OCI-LY1 (cell line): ENCODE results near the gene OR4F6.

Source experiments
- H2AFZ ChIP-seq: fragments of 200-600 bp; sonication (generic), shearing (Covaris generic); 2 replicates; pipeline ENCODE4 v1.6.0; 2014; ENCODE audit warnings: antibody characterized with exemption, mild to moderate bottlenecking, low read length
- H3F3A ChIP-seq: fragments of 200-600 bp; sonication (generic), shearing (Covaris generic); 2 replicates; pipeline ENCODE4 v1.6.0; 2014; ENCODE audit warnings: mild to moderate bottlenecking, antibody characterized with exemption, low read length, moderate library complexity; ENCODE audit not compliant: insufficient read depth
- H3K27ac ChIP-seq: fragments of 200-600 bp; sonication (generic); 2 replicates; pipeline ENCODE4 v1.5.1; 2014; ENCODE audit warnings: low read length, mixed run types, mild to moderate bottlenecking, low read depth; ENCODE audit not compliant: poor library complexity, severe bottlenecking
- H3K27me3 ChIP-seq: fragments of 200-600 bp; sonication (generic); 2 replicates; pipeline ENCODE4 v1.6.0; 2014; ENCODE audit warnings: antibody characterized with exemption, mild to moderate bottlenecking, low read length, moderate library complexity; ENCODE audit not compliant: insufficient read depth
- H3K36me3 ChIP-seq: fragments of 200-600 bp; sonication (generic); 2 replicates; pipeline ENCODE4 v1.6.1; 2014; ENCODE audit warnings: mild to moderate bottlenecking, antibody characterized with exemption, low read length, moderate library complexity, mixed read lengths; ENCODE audit not compliant: insufficient read depth
- H3K4me1 ChIP-seq: fragments of 200-600 bp; sonication (generic); 2 replicates; pipeline ENCODE4 v1.5.1; 2014; ENCODE audit warnings: mild to moderate bottlenecking, low read length, moderate library complexity; ENCODE audit not compliant: insufficient read depth, severe bottlenecking
- H3K4me2 ChIP-seq: fragments of 200-600 bp; sonication (generic), shearing (Covaris generic); 2 replicates; pipeline ENCODE4 v1.6.1; 2014; ENCODE audit warnings: low read length
- H3K4me3 ChIP-seq: fragments of 200-600 bp; sonication (generic); 2 replicates; pipeline ENCODE4 v1.5.1; 2014; ENCODE audit warnings: low read length, low read depth, mild to moderate bottlenecking, mixed read lengths; ENCODE audit not compliant: poor library complexity, severe bottlenecking
- H3K79me2 ChIP-seq: fragments of 200-600 bp; shearing (Covaris generic); 2 replicates; pipeline ENCODE4 v1.6.1; 2016; ENCODE audit warnings: mixed run types, low read length, mixed read lengths; ENCODE audit not compliant: insufficient read depth
- H3K9ac ChIP-seq: fragments of 200-600 bp; sonication (generic), shearing (Covaris generic); 2 replicates; pipeline ENCODE4 v1.6.1; 2014; ENCODE audit warnings: mild to moderate bottlenecking, low read length, mixed read lengths
- H3K9me2 ChIP-seq: fragments of 200-600 bp; sonication (generic), shearing (Covaris generic); 2 replicates; pipeline ENCODE4 v1.6.1; 2014; ENCODE audit warnings: low read depth, mild to moderate bottlenecking, low read length, mixed read lengths
- H3K9me3 ChIP-seq: fragments of 200-600 bp; shearing (Covaris generic); 2 replicates; pipeline ENCODE4 v1.6.1; 2014; ENCODE audit warnings: low read length, mixed read lengths
- H4K20me1 ChIP-seq: fragments of 200-600 bp; sonication (generic), shearing (Covaris generic); 2 replicates; pipeline ENCODE4 v1.6.0; 2016; ENCODE audit warnings: mild to moderate bottlenecking, low read length; ENCODE audit not compliant: insufficient read depth
- CTCF ChIP-seq: fragments of 200-600 bp; sonication (generic), shearing (Covaris generic); IDR thresholded peaks from 2 replicates; pipeline ENCODE4 v1.5.1; 2017; ENCODE audit warnings: mild to moderate bottlenecking, antibody characterized with exemption, low read length, moderate library complexity, mixed read lengths
- EZH2 ChIP-seq: fragments of 200-600 bp; sonication (generic), shearing (Covaris generic); IDR thresholded peaks from 2 replicates; pipeline ENCODE4 v1.8.0; 2017; ENCODE audit warnings: borderline replicate concordance, mixed run types, mild to moderate bottlenecking, antibody characterized with exemption, low read length, moderate library complexity, mixed read lengths

The OR4F6 gene

GRCh38 chr15:101813803-101814534 is 10.7 kb downstream of the OR4F6 start:
- no peak overlapping the region for H3K4me2 ChIP-seq

GRCh38 chr15:101820781-101821180 is 17.5 kb downstream of the OR4F6 start:
- H3K9me2 ChIP-seq: no peaks in the 10 kb centered on the region
- no peaks in the 10 kb centered on the region for H3F3A ChIP-seq
- no peak overlapping the region for H3K4me3 ChIP-seq
- H2AFZ ChIP-seq: no peak overlapping the region
- no peaks in the 10 kb centered on the region for H3K27me3 ChIP-seq
- H3K9me3 ChIP-seq: no peaks in the 10 kb centered on the region
- no peak overlapping the region for H3K27ac ChIP-seq
- no peaks in the 10 kb centered on the region for H3K4me1 ChIP-seq
- H3K4me2 ChIP-seq: no peak overlapping the region
- no peaks in the 10 kb centered on the region for H3K79me2 ChIP-seq
- H3K36me3 ChIP-seq: no peaks in the 10 kb centered on the region
- H4K20me1 ChIP-seq: no peaks in the 10 kb centered on the region
- H3K9ac ChIP-seq: no peak overlapping the region
- TF ChIP-seq EZH2 (no peak), CTCF (no peak)

More at GRCh38 chr15:101813803-101814534, 10.7 kb downstream of the OR4F6 start:
- H3K27me3 ChIP-seq: no peaks in the 10 kb centered on the region
- no peaks in the 10 kb centered on the region for H3K9me3 ChIP-seq
- TF ChIP-seq CTCF (no peak), EZH2 (no peak)
- H2AFZ ChIP-seq: no peak overlapping the region
- H3K9me2 ChIP-seq: no peaks in the 10 kb centered on the region
- H4K20me1 ChIP-seq: no peaks in the 10 kb centered on the region
- H3K79me2 ChIP-seq: no peaks in the 10 kb centered on the region
- no peaks in the 10 kb centered on the region for H3F3A ChIP-seq
- H3K36me3 ChIP-seq: no peaks in the 10 kb centered on the region
- H3K9ac ChIP-seq: no peak overlapping the region
- no peaks in the 10 kb centered on the region for H3K4me1 ChIP-seq
- no peak overlapping the region for H3K27ac ChIP-seq
- H3K4me3 ChIP-seq: no peak overlapping the region

- Histone ChIP-seq H3K9me2 (no peaks in the 10 kb centered on the region), H3K4me3 (no peak overlapping the region), H3K9me3 (no peaks in the 10 kb centered on the region), H3K27ac (no peak overlapping the region), H2AFZ (no peak overlapping the region), H3K4me1 (no peaks in the 10 kb centered on the region), H3K36me3 (no peaks in the 10 kb centered on the region), H3K27me3 (no peaks in the 10 kb centered on the region), H3K79me2 (no peaks in the 10 kb centered on the region), H3K9ac (no peak overlapping the region), H3K4me2 (no peak overlapping the region), H3F3A (no peaks in the 10 kb centered on the region), H4K20me1 (no peaks in the 10 kb centered on the region)
- TF ChIP-seq EZH2 (no peak), CTCF (no peak)
Measured at GRCh38 chr15:101827257-101827656, 23.9 kb downstream of the OR4F6 start.
